ENCODE measurements around the gene GABARAP.
A peak's percentile ranks its signal among the peaks of the same experiment; 100 is the strongest.

DNA sequence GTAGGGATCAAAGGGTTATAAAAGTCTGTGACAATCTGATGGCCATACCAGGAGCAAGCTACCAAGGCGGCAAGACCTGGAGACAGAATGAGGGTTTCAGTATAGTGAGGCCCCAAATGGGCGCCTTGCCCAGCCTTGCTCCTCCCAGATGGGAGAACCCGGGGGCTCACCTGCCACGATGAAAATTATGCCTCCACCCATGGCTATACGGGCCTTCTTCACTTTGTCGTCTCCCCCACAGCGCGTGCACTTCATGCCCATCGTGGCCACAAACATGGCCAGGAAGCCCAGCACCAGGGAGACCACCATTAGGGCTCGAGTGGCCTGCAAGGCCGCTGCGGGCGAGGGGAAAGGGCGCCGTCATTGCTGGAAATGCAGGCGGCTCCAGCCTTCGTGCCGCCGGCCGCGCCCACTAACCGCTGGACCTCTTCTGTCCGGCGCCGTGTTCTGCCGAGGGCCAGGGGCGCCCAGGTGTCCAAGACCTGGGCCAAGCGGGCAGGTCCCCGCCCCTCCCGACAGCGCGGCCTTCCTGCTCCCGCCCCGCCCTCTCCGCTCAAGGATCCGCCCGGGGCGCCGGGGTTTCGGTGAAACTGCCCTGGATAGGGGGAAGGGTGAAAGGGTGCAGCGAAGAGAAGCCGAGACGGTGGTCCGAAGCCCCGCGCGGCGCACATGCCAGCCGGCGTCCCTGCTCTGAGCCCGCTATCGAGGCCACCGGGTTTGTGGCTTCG is 18.6 kb upstream of the GABARAP start:
- no peak for TF ChIP-seq CTCF (IDR thresholded peaks at IDR 0.05)
- TF ChIP-seq POLR2A (IDR thresholded peaks at IDR 0.05), result peak in 1 of 4 donors; percentile 33
